ENCODE data around the gene CDH15.

GRCh38 chr16:89149386-89149785 lies 22.2 kb upstream of the CDH15 start:
- TF ChIP-seq, protein P1, sequence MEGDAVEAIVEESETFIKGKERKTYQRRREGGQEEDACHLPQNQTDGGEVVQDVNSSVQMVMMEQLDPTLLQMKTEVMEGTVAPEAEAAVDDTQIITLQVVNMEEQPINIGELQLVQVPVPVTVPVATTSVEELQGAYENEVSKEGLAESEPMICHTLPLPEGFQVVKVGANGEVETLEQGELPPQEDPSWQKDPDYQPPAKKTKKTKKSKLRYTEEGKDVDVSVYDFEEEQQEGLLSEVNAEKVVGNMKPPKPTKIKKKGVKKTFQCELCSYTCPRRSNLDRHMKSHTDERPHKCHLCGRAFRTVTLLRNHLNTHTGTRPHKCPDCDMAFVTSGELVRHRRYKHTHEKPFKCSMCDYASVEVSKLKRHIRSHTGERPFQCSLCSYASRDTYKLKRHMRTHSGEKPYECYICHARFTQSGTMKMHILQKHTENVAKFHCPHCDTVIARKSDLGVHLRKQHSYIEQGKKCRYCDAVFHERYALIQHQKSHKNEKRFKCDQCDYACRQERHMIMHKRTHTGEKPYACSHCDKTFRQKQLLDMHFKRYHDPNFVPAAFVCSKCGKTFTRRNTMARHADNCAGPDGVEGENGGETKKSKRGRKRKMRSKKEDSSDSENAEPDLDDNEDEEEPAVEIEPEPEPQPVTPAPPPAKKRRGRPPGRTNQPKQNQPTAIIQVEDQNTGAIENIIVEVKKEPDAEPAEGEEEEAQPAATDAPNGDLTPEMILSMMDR (IDR thresholded peaks at IDR 0.05): no peak
- TF ChIP-seq POLR2A (IDR thresholded peaks at IDR 0.05) (no peak), EP300 (IDR thresholded peaks at IDR 0.05) (no peak)

Measured in ovary (tissue), 3 donors.